SKM-1 (cell line): ENCODE data around the gene NEURL1.
A peak's percentile ranks its signal among the peaks of the same experiment; 100 is the strongest.

Experiments
- DNase-seq: peaks from one replicate; lab custom pipeline; 2025; ENCODE audit not compliant: unreplicated experiment; lab: John Stamatoyannopoulos, UW

The NEURL1 gene, protein sequence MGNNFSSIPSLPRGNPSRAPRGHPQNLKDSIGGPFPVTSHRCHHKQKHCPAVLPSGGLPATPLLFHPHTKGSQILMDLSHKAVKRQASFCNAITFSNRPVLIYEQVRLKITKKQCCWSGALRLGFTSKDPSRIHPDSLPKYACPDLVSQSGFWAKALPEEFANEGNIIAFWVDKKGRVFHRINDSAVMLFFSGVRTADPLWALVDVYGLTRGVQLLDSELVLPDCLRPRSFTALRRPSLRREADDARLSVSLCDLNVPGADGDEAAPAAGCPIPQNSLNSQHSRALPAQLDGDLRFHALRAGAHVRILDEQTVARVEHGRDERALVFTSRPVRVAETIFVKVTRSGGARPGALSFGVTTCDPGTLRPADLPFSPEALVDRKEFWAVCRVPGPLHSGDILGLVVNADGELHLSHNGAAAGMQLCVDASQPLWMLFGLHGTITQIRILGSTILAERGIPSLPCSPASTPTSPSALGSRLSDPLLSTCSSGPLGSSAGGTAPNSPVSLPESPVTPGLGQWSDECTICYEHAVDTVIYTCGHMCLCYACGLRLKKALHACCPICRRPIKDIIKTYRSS

DNA sequence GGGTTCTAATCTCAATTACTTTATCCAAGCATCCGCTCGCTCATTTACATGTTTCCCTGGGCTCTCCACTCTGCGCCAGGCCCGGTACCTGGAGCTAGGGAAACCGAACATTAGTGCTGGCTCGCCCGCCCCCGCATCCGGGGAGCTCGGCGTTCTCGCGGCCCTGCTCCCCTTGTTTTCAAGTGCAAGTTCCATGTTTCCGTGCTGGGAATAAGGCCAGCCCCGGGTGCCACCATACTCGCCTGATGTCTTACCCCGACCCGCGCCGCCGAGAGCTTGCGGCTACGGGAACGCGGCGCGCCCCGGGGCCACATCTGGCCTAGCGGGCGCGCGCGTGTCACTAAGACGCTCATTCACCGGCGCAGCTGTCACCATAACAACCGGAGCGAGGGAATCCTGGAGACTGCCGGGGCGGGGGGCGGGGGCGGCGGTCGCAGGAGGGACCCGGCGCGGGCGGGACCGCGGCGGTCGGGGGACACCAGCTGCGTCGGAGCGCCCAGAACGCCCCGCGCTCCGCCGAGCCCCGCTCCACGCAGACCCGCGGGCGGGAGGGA is at the start of gene NEURL1:
Gene NEURL1 (plus strand): TSS at position 344 of the 554 bp plus-strand sequence. CDS start 683 bp downstream, outside the sequence.
- DNase-seq: no peak

DNA sequence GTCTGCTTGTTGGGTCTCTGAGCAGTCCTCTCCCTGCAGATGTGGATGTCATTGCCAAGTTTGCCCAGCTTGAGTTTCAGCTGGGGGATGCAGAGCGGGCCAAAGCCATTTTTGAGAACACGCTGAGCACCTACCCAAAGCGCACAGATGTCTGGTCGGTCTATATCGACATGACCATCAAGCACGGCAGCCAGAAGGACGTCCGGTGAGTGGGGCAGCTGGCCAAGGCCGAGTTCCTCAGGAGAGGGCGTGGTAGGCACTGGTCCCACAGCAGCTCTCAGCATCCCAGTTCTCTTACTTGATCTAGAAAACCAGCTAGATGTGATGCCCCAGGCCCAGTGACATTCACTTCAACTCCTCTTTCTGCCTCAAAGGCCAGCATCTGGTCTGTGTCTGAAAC is 49.0 kb upstream of the NEURL1 start:
- no peak for DNase-seq

DNA sequence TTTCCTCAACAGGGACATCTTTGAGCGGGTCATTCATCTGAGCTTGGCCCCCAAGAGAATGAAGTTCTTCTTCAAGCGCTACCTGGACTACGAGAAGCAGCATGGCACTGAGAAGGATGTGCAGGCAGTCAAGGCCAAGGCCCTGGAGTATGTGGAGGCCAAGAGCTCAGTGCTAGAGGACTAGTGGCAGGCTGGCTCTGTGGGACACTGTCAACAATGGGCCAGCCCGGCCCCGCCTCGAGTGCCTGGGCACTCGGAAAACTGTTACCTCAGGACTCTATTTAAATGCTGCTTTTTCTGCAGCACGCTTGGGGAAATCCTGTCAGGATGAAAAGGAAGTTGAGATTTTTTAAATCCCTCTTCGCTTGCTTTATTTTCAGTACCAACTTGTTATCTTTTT is 48.1 kb upstream of the NEURL1 start:
- DNase-seq: no peak

DNA sequence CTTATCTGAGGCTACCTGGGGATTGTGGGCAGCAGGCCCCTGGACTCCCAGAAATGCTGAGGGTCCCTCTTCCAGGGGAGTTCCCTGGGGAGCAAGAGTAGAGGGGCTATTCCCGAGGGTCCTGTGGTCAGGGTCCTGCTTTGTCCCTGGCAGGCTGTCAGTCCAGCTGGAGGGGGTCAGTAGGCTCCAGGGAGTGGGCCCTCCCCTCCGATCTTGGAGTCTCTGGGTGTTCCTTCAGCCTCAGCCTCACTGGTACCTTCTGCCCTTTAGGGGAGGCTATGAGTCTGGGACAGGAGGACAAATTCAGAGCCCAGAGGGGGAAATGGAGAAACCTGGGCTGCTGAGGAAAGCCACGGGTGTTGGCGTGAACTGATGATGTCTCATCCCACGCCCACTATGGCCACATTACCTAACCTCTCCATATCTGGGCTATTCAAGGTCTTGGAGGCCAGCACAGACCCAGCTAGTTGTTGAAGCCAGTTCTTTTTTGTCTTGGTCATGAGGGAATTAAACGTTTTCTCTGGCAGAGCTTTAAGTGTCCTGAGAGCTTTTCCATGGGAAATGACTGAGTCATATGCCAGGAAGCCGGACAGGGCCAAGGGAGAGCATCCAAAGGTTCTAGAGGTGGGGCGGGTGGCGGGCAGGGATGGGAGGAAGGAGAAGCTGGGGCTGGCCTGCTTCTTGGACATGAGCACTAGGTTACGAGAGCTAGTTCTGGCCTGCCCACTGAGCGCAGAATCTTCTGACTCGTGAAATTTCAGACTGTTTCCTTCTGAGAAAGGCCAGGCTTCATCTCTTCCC is 47.5 kb upstream of the NEURL1 start:
- DNase-seq: no peak

DNA sequence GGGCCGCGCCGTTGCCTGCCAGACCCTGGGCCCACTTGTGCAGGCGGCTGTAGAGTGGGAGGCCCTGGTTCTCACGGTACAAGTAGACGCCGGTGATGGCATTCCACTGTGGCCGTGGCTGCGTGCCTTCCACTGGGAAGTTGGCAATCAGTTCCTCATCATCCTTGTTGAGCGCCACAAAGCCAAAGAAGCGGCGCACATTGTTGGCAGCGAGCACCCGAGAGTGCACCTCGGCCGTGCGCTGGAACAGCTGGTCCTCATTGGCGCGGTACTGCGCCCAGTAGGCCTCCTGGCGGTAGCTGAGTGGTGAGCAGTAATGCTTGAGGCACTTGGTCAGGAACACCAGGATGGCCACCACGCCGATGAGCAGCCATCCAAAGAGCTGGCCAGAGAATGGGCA is 46.3 kb upstream of the NEURL1 start:
- DNase-seq: no peak

DNA sequence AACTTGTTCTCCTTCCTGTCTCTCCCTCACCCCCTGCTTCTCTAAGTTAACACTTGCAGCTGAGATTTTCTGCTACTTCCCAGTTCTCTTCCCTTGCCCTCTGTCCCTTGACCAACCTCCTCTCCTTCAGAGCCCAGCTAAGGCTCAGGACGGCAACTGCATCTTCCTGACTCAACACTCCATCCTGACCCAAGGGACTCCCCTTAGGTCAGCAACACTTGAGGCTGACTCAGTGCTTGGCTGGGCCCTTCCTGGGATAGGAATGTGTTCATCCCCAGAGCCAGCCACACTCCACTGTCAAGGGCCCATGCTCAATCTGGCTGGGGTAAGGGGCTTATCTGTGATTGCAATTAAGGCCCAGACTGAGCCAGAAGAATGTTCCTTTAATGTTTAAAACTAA is 44.8 kb upstream of the NEURL1 start:
- DNase-seq: no peak

DNA sequence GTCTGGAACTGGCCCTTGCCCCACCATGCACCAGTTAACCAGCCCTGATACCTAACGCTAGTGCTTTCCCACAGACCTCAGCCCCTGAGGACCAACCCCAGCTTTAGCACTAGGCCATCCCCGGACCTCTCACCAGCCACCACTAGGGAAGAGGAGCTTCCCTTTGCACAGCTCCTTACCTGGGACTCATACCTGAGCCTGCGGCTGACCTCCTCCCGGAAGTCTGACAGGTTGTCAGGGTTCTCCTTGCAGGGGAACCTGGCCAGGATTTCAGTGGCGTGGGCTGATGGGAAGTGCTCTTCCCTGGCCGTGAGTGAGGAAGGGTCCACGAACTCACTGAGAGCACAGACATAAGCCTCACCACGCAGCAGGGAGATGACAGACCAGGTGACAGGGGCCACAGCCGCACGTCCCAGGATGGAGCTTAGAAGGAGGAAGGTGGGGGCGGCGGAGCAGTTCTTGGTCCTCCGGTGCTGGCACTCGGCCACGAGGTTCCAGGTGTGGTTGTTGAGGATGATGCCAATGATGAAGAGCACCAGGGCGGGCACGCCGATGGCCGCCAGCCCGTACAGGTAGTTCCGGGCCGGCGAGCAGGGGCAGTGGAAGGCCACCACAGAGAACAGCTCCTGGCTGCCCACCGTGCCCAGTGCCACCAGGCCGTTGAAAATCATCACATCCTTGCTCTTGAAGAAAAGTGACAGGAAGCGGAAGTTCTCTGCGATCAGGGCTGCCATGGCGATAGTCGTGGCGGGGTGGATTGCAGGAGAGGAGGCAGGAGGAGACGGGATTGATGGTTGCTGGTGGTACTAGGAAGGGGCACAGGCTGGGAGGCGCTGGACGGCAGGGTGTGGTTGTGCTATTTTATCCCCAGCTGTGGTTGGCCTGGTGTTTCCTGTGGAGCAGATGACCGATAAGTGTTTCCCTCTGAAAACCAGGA is 44.0 kb upstream of the NEURL1 start:
- no peak for DNase-seq

DNA sequence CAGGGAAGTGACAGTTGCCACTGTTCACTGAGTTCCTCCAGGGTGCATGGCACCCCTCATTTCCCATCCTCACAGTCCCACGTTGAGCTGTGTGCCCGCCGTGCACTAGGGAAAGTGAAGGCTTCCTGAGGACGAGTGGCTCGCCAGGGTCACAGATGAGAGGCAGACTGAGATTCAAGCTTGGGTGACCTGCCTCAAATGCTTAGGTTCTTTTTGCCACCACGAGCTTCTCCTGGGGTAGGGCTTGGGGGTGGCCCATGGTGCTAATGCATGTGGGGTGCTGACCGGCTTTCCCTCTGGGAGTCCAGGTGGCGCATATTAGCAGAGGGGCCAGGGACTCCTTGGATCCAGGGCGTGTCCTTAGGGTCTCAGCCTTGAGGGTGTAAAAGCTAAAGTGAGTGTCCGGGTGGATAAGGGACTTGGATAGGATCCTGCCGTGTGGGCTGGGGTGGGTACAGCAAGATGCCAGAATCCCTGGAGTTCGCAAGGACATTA is 43.3 kb upstream of the NEURL1 start:
- no peak for DNase-seq

DNA sequence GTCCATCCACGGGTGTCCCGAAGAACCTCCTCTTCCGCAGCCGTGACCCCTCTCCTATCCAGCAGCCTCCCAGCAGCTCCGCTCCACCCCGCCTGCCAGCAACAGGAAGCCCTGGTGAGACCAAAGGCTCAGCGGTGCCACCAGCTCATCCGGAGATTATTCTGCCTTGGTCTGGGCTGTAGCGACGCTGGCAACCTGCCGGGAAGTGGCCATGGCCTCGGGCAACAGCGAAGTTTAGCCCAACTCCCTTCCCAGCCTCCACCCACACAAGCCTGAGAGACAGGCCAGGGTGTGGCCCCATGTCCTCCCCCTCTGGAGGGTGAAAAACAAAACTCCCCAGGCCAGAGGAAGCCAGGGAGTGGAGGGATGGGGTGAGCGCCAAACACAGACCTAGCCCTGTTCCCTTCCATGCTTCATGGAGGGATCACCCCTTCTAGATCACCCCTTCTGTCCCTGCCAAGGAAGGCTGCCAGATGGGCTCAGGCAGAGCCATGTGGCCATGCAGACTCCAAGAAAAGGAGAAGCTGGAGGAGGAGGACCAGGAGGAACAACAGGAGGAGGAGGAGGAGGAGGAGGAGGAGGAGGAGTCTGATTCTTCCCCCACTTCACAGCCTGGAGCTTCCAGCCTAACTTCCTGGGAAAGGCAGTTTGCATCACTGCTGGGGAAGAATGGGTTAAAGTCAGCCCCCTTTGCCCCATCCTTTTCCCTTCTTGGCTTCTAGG is 42.3 kb upstream of the NEURL1 start:
- DNase-seq: no peak

DNA sequence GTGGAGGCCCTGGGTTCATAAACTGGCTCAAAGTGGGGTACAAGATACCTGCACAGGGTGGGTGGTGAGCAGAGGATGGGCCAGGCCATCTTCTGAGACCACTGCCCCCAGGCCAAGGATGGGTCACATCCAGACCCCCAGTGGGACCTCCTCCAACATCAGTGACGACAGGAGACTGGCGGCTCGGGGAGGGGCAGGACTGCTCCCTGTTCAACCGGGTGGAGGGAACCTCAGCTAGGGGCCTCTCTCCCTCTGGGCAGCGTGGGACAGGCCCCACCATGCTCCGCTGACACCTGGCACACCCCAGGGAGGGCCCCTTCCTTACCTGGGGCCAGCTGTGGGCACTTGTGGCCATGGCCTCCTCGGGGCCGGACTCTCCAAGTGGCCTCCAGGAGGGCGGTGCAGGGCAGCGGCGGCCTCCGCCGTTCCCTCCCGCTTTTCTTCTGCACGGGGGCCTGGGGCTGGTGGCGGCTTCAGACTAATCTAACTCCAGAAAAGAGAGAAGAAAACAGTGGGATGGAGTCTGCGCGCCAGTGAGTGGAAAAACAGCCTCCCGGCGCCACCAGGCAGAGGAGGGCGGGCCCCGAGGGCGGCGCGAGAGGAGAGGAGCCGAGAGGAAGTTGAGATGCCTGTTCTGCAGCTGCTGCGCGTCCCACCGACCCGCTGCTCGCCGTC is 41.5 kb upstream of the NEURL1 start, which contains the start of gene CALHM2:
Gene CALHM2 (minus strand): TSS at position 540 of the 675 bp plus-strand sequence. CDS start 2,429 bp downstream, outside the sequence.
- peak; percentile 32 for DNase-seq

DNA sequence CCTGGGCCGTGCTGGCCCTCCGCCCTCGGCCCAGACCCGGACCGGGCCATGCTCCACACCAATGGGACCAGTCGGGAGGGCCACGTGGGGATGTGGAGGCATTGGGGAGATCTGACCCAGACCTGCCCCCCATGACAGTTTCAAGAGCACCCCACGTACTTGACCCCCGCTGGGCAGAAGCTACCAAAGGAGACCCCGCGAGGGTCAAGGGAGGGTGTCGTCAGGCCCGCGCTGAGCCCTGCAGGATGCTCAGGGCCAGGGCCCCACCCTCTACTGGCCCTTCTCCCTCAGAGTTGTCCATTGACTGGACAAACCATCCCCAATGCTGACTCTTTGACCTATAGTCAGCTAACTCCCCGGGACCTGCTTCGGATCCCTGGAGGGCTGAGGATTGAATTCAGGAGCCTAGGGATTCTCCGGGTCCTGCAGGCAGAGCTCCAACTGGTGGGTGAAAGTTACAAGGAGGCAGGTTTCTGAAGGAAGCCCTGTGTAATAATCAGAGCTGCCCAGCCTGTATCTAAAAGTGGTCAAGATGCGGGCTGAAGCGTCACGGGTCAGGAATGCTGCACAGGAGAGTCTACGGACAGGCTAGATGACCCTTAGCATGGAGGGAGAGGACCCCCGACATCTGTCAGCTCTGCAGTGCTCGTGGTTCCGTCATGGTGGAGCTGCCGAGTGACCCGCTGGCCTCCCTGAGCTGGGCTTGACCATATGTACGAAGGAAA is 40.8 kb upstream of the NEURL1 start:
- no peak for DNase-seq

DNA sequence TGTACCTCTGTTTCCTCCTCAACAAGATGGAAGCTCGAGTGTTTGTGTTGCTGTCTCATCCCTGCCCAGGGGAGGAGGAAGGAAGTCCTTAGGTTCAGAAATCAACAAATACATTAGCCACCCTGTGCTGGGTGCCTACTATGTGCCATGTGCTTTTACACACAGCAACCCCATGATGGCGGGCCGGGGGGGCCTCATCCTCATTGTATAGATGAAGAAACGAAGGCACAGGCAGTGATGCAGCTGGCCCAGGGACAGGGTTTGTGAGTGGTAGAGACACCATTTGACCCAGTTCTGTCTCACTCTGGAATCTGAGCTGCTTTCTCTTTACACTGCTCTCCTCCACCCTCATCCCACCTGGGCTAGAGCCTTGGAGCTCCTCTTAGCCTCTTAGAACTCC is 39.5 kb upstream of the NEURL1 start:
- no peak for DNase-seq

DNA sequence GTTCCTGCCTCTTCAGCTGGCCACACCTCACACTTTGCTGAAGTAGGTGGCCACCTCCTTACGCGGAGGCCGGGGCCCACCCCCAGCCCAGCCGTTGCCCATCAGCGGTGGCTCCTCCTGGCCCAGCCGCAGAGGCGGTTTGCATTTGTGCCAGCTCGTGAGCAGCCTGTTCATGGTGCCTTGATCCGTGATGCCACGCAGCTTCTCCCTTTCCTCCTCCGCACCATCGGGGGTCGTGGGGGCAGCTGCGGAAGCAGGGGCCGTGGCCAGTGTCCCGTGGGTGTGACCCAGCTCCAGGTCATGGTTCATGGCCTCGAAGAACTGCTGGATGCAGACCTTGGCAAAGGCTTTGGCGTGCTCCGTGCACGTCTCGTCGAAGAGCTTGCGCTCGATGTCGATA is 38.3 kb upstream of the NEURL1 start:
- no peak for DNase-seq

DNA sequence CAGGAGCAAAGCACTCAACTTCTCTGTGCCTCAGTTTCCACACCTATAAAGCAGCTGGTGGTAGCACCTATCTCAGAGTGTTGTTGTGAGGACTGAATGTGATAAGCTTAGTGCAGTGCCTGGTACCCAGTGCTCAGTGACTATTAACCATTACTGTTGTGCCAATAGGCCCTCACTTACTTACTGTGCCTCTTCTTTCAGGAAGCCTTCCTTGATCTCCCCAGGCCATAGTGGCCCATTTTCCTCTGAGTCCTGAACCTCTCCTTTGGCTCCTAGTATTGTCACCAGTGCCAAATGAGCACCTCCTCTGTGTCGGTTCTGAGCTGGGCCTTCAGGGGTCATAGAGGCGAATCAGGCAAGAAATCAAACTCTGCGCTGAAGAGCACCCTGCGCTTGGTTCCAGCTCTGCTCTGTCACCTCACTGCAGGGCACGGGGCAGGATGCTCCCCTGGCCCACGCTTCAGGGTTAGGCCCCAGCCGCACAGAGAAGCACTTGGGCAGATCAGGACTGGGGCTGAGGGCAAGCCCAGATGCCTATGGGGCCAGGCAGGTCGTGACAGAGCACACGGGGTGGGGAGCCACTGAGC is 37.3 kb upstream of the NEURL1 start:
- DNase-seq: no peak

DNA sequence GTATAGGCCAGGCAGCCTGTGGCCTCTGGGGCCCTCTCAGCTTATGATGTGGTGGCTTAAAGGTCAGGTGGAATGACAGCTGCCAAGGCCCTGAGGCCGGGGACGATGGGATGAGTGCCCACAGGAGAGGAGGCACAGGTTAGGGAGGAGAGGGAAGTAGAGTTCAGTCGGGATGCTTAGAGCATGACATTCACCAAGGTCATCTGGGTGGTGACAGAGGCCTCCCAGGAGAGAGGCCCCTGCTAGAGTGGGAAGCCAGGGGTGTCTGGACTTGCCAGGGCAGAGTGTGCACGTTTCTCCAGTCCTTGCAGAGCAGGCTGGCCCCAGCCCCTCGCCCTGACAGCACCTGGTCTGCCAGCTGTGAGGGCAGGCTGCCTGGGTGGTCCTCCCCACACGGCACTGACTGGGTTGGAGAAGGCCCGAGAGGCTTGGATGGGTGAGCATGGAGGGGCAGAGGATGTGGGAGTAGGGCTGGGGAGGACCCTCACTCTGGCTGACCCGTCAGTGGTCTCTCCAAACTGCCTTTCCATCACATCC is 36.3 kb upstream of the NEURL1 start:
- DNase-seq: no peak

DNA sequence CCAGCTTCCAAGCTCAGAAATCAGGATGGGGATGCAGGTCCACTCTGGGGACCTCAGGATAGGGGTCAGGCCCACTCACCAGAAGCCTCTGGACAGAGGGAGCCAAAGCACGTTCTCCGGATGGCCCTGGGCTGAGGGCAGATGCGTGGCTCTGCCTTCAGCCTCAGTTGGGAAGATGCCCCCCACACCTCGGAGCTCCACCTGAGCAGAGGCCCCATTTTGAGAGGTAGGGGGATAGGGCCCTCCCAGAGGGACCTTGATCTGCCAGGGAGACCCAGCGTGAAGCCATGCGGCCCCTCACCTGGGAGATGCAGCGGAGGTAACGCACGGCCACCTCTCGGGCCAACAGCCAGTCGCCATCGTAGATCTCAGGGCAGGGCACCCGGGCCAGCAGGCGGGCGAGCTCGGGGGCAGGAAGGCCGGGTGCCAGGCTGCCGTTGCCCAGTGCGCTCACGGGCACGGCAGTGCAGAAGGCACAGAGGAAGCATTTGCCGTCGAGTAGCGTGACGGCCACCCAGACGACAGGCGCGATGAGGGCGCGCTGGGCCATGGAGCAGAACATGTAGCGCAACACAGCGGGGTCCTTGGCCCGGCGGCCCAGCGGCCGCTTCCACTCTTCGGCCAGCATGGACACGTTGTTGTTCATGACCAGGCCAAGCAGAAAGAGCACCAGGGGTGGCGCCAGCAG is 35.5 kb upstream of the NEURL1 start:
- no peak for DNase-seq

DNA sequence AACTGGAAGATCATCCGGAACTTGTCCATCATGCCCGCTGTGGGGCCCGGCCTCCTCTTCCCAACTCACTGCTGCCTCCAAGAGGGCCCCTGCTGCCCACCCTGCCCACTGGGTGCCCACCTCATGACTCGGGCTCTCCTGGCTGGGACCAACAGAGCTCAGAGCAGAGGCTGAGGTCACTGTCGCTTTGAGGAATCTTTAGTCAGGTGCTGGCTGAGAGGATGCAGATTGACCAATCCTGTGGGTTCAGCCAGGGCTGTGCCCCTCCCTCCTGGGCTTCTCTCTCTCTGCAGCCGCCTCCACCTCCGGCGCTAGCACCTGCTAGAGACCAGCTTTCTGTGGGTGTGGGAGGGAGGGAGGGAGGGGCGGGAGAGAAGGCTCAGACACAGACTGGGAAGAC is 34.8 kb upstream of the NEURL1 start, which contains the start of gene CALHM1:
Gene CALHM1 (minus strand): TSS at position 181 of the 400 bp plus-strand sequence. CDS start 149 bp downstream, at position 32.
- no peak for DNase-seq
